Trophoblast cell (in vitro differentiated cells and primary cell): ENCODE measurements around the gene KCNJ5.

Experiments
- DNase-seq, 2 donors: peaks; one replicate each; pipeline ENCODE4 v3.0.0-alpha.2; 2016
- H2AFZ ChIP-seq: 2 replicates; pipeline ENCODE4 v1.6.1; 2013; ENCODE audit warnings: low read length, moderate library complexity, mild to moderate bottlenecking; ENCODE audit not compliant: insufficient read depth, poor library complexity
- H2AK5ac ChIP-seq: 2 replicates; pipeline ENCODE4 v1.6.1; 2013; ENCODE audit warnings: mild to moderate bottlenecking, low read length
- H2BK120ac ChIP-seq: 2 replicates; pipeline ENCODE4 v1.6.1; 2013; ENCODE audit warnings: low read length, mild to moderate bottlenecking, moderate library complexity; ENCODE audit not compliant: insufficient read depth, poor library complexity
- H2BK12ac ChIP-seq: 2 replicates; pipeline ENCODE4 v1.6.1; 2013; ENCODE audit warnings: mild to moderate bottlenecking, low read length, moderate library complexity
- H2BK5ac ChIP-seq: 2 replicates; pipeline ENCODE4 v1.6.1; 2013; ENCODE audit warnings: low read length, low read depth, moderate library complexity, mild to moderate bottlenecking; ENCODE audit not compliant: poor library complexity
- H3K14ac ChIP-seq: 2 replicates; pipeline ENCODE4 v1.6.1; 2013; ENCODE audit warnings: mild to moderate bottlenecking, low read length
- H3K18ac ChIP-seq: 2 replicates; pipeline ENCODE4 v1.6.1; 2013; ENCODE audit warnings: mild to moderate bottlenecking, low read length
- H3K23ac ChIP-seq: 2 replicates; pipeline ENCODE4 v1.6.1; 2013; ENCODE audit warnings: low read length
- H3K27ac ChIP-seq: 2 replicates; pipeline ENCODE4 v1.5.1; 2013; ENCODE audit warnings: low read depth, mild to moderate bottlenecking, inconsistent platforms, low read length, moderate library complexity
- H3K27me3 ChIP-seq: 2 replicates; pipeline ENCODE4 v1.6.1; 2013; ENCODE audit warnings: inconsistent platforms, mild to moderate bottlenecking, low read length, moderate library complexity; ENCODE audit not compliant: insufficient read depth
- H3K36me3 ChIP-seq, 2 experiments: 1 replicate in 1 of 2; 2 replicates in 1 of 2; pipeline ENCODE4 v1.6.1; 2013; ENCODE audit warnings: low read length in 2 of 2, mild to moderate bottlenecking in 2 of 2, moderate library complexity in 1 of 2; ENCODE audit not compliant: insufficient read depth in 2 of 2, control insufficient read depth in 1 of 2
- H3K4ac ChIP-seq: 2 replicates; pipeline ENCODE4 v1.6.1; 2013; ENCODE audit warnings: low read depth, mild to moderate bottlenecking, low read length, moderate library complexity
- H3K4me1 ChIP-seq, 2 experiments: 1 replicate in 1 of 2; 2 replicates in 1 of 2; pipeline ENCODE4 v1.6.1; 2013; ENCODE audit warnings: low read length in 2 of 2, mild to moderate bottlenecking in 2 of 2, moderate library complexity in 1 of 2; ENCODE audit not compliant: insufficient read depth in 2 of 2, control insufficient read depth in 1 of 2
- H3K4me2 ChIP-seq: 2 replicates; pipeline ENCODE4 v1.6.1; 2013; ENCODE audit warnings: inconsistent platforms, mild to moderate bottlenecking, low read length, moderate library complexity
- H3K4me3 ChIP-seq: 2 replicates; pipeline ENCODE4 v1.5.1; 2013; ENCODE audit warnings: mild to moderate bottlenecking, low read depth, low read length, inconsistent platforms
- H3K79me1 ChIP-seq: one replicate; pipeline ENCODE4 v1.6.1; 2013; ENCODE audit warnings: low read length
- H3K79me2 ChIP-seq: 2 replicates; pipeline ENCODE4 v1.6.1; 2013; ENCODE audit warnings: low read length, mild to moderate bottlenecking; ENCODE audit not compliant: control insufficient read depth, insufficient read depth, poor library complexity
- H3K9ac ChIP-seq: 2 replicates; pipeline ENCODE4 v1.6.1; 2013; ENCODE audit warnings: mild to moderate bottlenecking, low read length
- H3K9me3 ChIP-seq: 2 replicates; pipeline ENCODE4 v1.6.1; 2013; ENCODE audit warnings: low read depth, mild to moderate bottlenecking, control low read depth, inconsistent platforms, low read length; ENCODE audit not compliant: insufficient read depth
- H4K12ac ChIP-seq: 2 replicates; pipeline ENCODE4 v1.6.1; 2013; ENCODE audit warnings: low read depth, mild to moderate bottlenecking, low read length, moderate library complexity
- H4K8ac ChIP-seq: 2 replicates; pipeline ENCODE4 v1.6.1; 2013; ENCODE audit warnings: low read depth, mild to moderate bottlenecking, low read length, moderate library complexity
- H4K91ac ChIP-seq: one replicate; pipeline ENCODE4 v1.6.1; 2013; ENCODE audit warnings: low read depth, mild to moderate bottlenecking, low read length, moderate library complexity
- WGBS: extraction: QIAGEN DNeasy Blood & Tissue Kit; methylation state at CpG from one replicate; pipeline ENCODE4 v1.1.7; 2013; ENCODE audit warnings: missing lambda C conversion rate; ENCODE audit not compliant: insufficient read length, insufficient coverage; ENCODE audit errors: extremely low coverage; 5-methylcytosine and 5-hydroxymethylcytosine counted together

KCNJ5 gene

GRCh38 chr11:128901653-128902514 lies 10.7 kb downstream of the KCNJ5 start:
- no peaks in the 10 kb centered on the region for H3K36me3 ChIP-seq
- no peak overlapping the region for H2BK120ac ChIP-seq
- H2AFZ ChIP-seq: no peak overlapping the region
- no peak overlapping the region for H2BK12ac ChIP-seq
- no peak overlapping the region for H3K14ac ChIP-seq
- H3K4me2 ChIP-seq: no peak overlapping the region
- no peak overlapping the region for H3K9ac ChIP-seq
- no peak overlapping the region for H4K8ac ChIP-seq
- no peak overlapping the region for H4K12ac ChIP-seq
- WGBS: no CpG with 5 or more reads among the region's 29 CpGs
- no peaks in the 10 kb centered on the region for H3K79me2 ChIP-seq
- H2AK5ac ChIP-seq: no peak overlapping the region
- no peak overlapping the region for H3K23ac ChIP-seq
- H3K4ac ChIP-seq: no peak overlapping the region
- peaks cover 2% of the 10 kb centered on the region for H3K9me3 ChIP-seq
- H3K27ac ChIP-seq: no peak overlapping the region
- no peak overlapping the region for H3K18ac ChIP-seq
- no peaks in the 10 kb centered on the region for H3K79me1 ChIP-seq
- H3K4me1 ChIP-seq: peaks cover 6 to 14% of the 10 kb centered on the region in 2 experiments
- no peak for DNase-seq
- peaks cover 51% of the 10 kb centered on the region for H3K27me3 ChIP-seq
- H2BK5ac ChIP-seq: no peak overlapping the region
- no peak overlapping the region for H4K91ac ChIP-seq
- no peak overlapping the region for H3K4me3 ChIP-seq

- Histone ChIP-seq H3K79me1 (no peaks in the 10 kb centered on the region), H3K4me2 (no peak overlapping the region), H3K79me2 (no peaks in the 10 kb centered on the region), H3K4me3 (no peak overlapping the region), H2BK5ac (no peak overlapping the region), H3K4ac (no peak overlapping the region), H3K9ac (no peak overlapping the region), H2AFZ (no peak overlapping the region), H3K27me3 (peaks cover 51% of the 10 kb centered on the region), H3K36me3 (no peaks in the 10 kb centered on the region), H3K23ac (no peak overlapping the region), H3K9me3 (peaks cover 2% of the 10 kb centered on the region), H4K12ac (no peak overlapping the region), H2BK12ac (no peak overlapping the region), H4K91ac (no peak overlapping the region), H3K18ac (no peak overlapping the region), H3K4me1 (peaks cover 6 to 14% of the 10 kb centered on the region in 2 experiments), H2AK5ac (no peak overlapping the region), H3K27ac (no peak overlapping the region), H2BK120ac (no peak overlapping the region), H4K8ac (no peak overlapping the region), H3K14ac (no peak overlapping the region)
- no CpG with 5 or more reads among the region's 10 CpGs for WGBS
- DNase-seq: peak; percentile 40 to 61
These were observed 11.4 kb downstream of the KCNJ5 start for GRCh38 chr11:128902515-128903066.

GRCh38 chr11:128903248-128904061 lies 12.3 kb downstream of the KCNJ5 start:
- no CpG with 5 or more reads among the region's 17 CpGs for WGBS
- Histone ChIP-seq H3K36me3 (no peaks in the 10 kb centered on the region), H2BK5ac (no peak overlapping the region), H4K8ac (no peak overlapping the region), H3K23ac (no peak overlapping the region), H3K9me3 (peaks cover 2% of the 10 kb centered on the region), H3K79me2 (no peaks in the 10 kb centered on the region), H3K4me3 (no peak overlapping the region), H3K4me1 (peaks cover 6 to 14% of the 10 kb centered on the region in 2 experiments), H3K18ac (no peak overlapping the region), H3K27ac (no peak overlapping the region), H4K12ac (no peak overlapping the region), H2AFZ (no peak overlapping the region), H3K27me3 (peaks cover 51% of the 10 kb centered on the region), H3K4me2 (peak overlapping the region; percentile 3), H4K91ac (no peak overlapping the region), H2AK5ac (no peak overlapping the region), H2BK120ac (no peak overlapping the region), H3K79me1 (no peaks in the 10 kb centered on the region), H3K9ac (no peak overlapping the region), H2BK12ac (no peak overlapping the region), H3K4ac (no peak overlapping the region), H3K14ac (no peak overlapping the region)
- DNase-seq: peak in 1 of 2 donors; percentile 28

- no peak overlapping the region for H4K12ac ChIP-seq
- H3K36me3 ChIP-seq: no peaks in the 10 kb centered on the region
- H2BK12ac ChIP-seq: no peak overlapping the region
- no peak overlapping the region for H2BK5ac ChIP-seq
- no peak overlapping the region for H2BK120ac ChIP-seq
- H4K91ac ChIP-seq: no peak overlapping the region
- WGBS: no CpG with 5 or more reads among the region's 14 CpGs
- H3K14ac ChIP-seq: no peak overlapping the region
- H3K23ac ChIP-seq: no peak overlapping the region
- no peak overlapping the region for H3K4me2 ChIP-seq
- H3K9me3 ChIP-seq: peaks cover 2% of the 10 kb centered on the region
- no peak overlapping the region for H3K9ac ChIP-seq
- DNase-seq: no peak
- H3K18ac ChIP-seq: no peak overlapping the region
- no peaks in the 10 kb centered on the region for H3K79me2 ChIP-seq
- no peak overlapping the region for H2AK5ac ChIP-seq
- H3K79me1 ChIP-seq: no peaks in the 10 kb centered on the region
- H3K27me3 ChIP-seq: peaks cover 51% of the 10 kb centered on the region
- no peak overlapping the region for H4K8ac ChIP-seq
- H3K4me3 ChIP-seq: no peak overlapping the region
- no peak overlapping the region for H3K27ac ChIP-seq
- no peak overlapping the region for H3K4ac ChIP-seq
- no peak overlapping the region for H2AFZ ChIP-seq
- peaks cover 6 to 14% of the 10 kb centered on the region in 2 experiments for H3K4me1 ChIP-seq
These were observed 13.1 kb downstream of the KCNJ5 start for GRCh38 chr11:128904303-128904655.
